Common myeloid progenitor, CD34-positive (primary cell): ENCODE measurements around the gene ANKRD30A.

ENCODE experiments used
- CTCF ChIA-PET: fragments of 350-600 bp; sonication (Branson Sonifier 250); formaldehyde crosslinking; loops from one replicate; lab custom pipeline; 2021; ENCODE audit warnings: antibody characterized with exemption; lab: Charles Lee
- POLR2A ChIA-PET: fragments of 350-600 bp; sonication (Branson Sonifier 250); formaldehyde crosslinking; loops from one replicate; lab custom pipeline; 2021; ENCODE audit warnings: antibody characterized with exemption; lab: Charles Lee
- DNase-seq, 3 donors: peaks; one replicate each; pipeline versions ENCODE4 v3.0.0 to v3.0.0-alpha.2; 2013
- H3K27ac ChIP-seq, 2 experiments: 1 replicate in 1 of 2; 2 replicates in 1 of 2; pipeline ENCODE4 v1.7.0; 2013; ENCODE audit warnings: inconsistent platforms in 2 of 2, low read length in 2 of 2, mild to moderate bottlenecking in 2 of 2, low read depth in 1 of 2, moderate library complexity in 1 of 2; ENCODE audit not compliant: severe bottlenecking in 2 of 2, insufficient read depth in 1 of 2, poor library complexity in 1 of 2
- H3K27me3 ChIP-seq, 5 experiments: replicated peaks in 2 of 5; 1 replicate in 3 of 5; 2 replicates in 2 of 5; pipeline versions ENCODE4 v1.6.1 to v1.7.0; 2013; ENCODE audit warnings: low read length in 4 of 5, mild to moderate bottlenecking in 2 of 5, moderate library complexity in 2 of 5, inconsistent platforms in 1 of 5; ENCODE audit not compliant: insufficient read depth in 5 of 5, control insufficient read depth in 4 of 5
- H3K36me3 ChIP-seq, 4 experiments: 1 replicate in 2 of 4; 2 replicates in 2 of 4; pipeline versions ENCODE4 v1.6.1 to v1.7.0; 2013; ENCODE audit warnings: low read length in 3 of 4, control low read depth in 1 of 4, mild to moderate bottlenecking in 1 of 4; ENCODE audit not compliant: control insufficient read depth in 4 of 4, insufficient read depth in 4 of 4
- H3K4me1 ChIP-seq, 4 experiments: 1 replicate in 3 of 4; 2 replicates in 1 of 4; pipeline versions ENCODE4 v1.6.1 to v1.7.1; 2013; ENCODE audit warnings: low read length in 3 of 4, mild to moderate bottlenecking in 3 of 4, control low read depth in 1 of 4, inconsistent platforms in 1 of 4, moderate library complexity in 1 of 4; ENCODE audit not compliant: control insufficient read depth in 4 of 4, insufficient read depth in 4 of 4; ENCODE audit errors: control extremely low read depth in 1 of 4
- H3K4me3 ChIP-seq, 7 experiments: 1 replicate in 4 of 7; 2 replicates in 3 of 7; pipeline versions ENCODE4 v1.5.1 to v1.7.0; 2013; ENCODE audit warnings: mild to moderate bottlenecking in 7 of 7, low read length in 6 of 7, moderate library complexity in 6 of 7, inconsistent platforms in 2 of 7, low read depth in 2 of 7, control low read depth in 1 of 7; ENCODE audit not compliant: insufficient read depth in 4 of 7, control insufficient read depth in 1 of 7; ENCODE audit errors: extremely low read depth in 1 of 7
- H3K9me3 ChIP-seq, 5 experiments: 1 replicate in 4 of 5; 2 replicates in 1 of 5; pipeline versions ENCODE4 v1.6.1 to v1.7.1; 2013; ENCODE audit warnings: low read length in 4 of 5, mild to moderate bottlenecking in 2 of 5, inconsistent platforms in 1 of 5, low read depth in 1 of 5, moderate library complexity in 1 of 5; ENCODE audit not compliant: control insufficient read depth in 4 of 5, insufficient read depth in 2 of 5; ENCODE audit errors: control extremely low read depth in 1 of 5
- WGBS: methylation state at CpG from one replicate; pipeline ENCODE4 v1.1.5; 2013; ENCODE audit not compliant: insufficient coverage; 5-methylcytosine and 5-hydroxymethylcytosine counted together

The ANKRD30A gene

GRCh38 chr10:37220866-37221265 is 95.5 kb downstream of the ANKRD30A start:
- no peaks in the 10 kb centered on the region for H3K36me3 ChIP-seq
- H3K4me1 ChIP-seq, result no peaks in the 10 kb centered on the region
- no peak for DNase-seq
- no peak overlapping the region for H3K27ac ChIP-seq
- H3K9me3 ChIP-seq, result no peaks in the 10 kb centered on the region
- POLR2A ChIA-PET, result no interaction called here
- WGBS, result 100% methylated on average over 1 of the region's 1 CpG
- CTCF ChIA-PET, result no interaction called here
- no peak overlapping the region for H3K4me3 ChIP-seq
- no peaks in the 10 kb centered on the region for H3K27me3 ChIP-seq

- POLR2A ChIA-PET, result no interaction called here
- no CpG with 5 or more reads among the region's 2 CpGs for WGBS
- no peaks in the 10 kb centered on the region for H3K9me3 ChIP-seq
- no peak overlapping the region for H3K4me3 ChIP-seq
- H3K4me1 ChIP-seq, result no peaks in the 10 kb centered on the region
- no peaks in the 10 kb centered on the region for H3K27me3 ChIP-seq
- DNase-seq, result no peak
- CTCF ChIA-PET, result no interaction called here
- no peaks in the 10 kb centered on the region for H3K36me3 ChIP-seq
- no peak overlapping the region for H3K27ac ChIP-seq
Measured at GRCh38 chr10:37222046-37222445, 96.6 kb downstream of the ANKRD30A start.

GRCh38 chr10:37225163-37225562 is 99.8 kb downstream of the ANKRD30A start:
- ChIA-PET POLR2A (no interaction called here), CTCF (no interaction called here)
- no peak overlapping the region for H3K4me3 ChIP-seq
- WGBS, result no CpG with 5 or more reads among the region's 2 CpGs
- DNase-seq, result no peak
- no peaks in the 10 kb centered on the region for H3K4me1 ChIP-seq
- no peaks in the 10 kb centered on the region for H3K36me3 ChIP-seq
- H3K9me3 ChIP-seq, result no peaks in the 10 kb centered on the region
- H3K27me3 ChIP-seq, result no peaks in the 10 kb centered on the region
- no peak overlapping the region for H3K27ac ChIP-seq

GRCh38 chr10:37226524-37226923 is 101.1 kb downstream of the ANKRD30A start:
- DNase-seq, result no peak
- Histone ChIP-seq H3K36me3 (no peaks in the 10 kb centered on the region), H3K9me3 (no peaks in the 10 kb centered on the region), H3K27me3 (no peaks in the 10 kb centered on the region), H3K27ac (no peak overlapping the region), H3K4me1 (no peaks in the 10 kb centered on the region), H3K4me3 (no peak overlapping the region)
- ChIA-PET CTCF (no interaction called here), POLR2A (no interaction called here)

- no peaks in the 10 kb centered on the region for H3K27me3 ChIP-seq
- no peaks in the 10 kb centered on the region for H3K9me3 ChIP-seq
- no peak overlapping the region for H3K4me3 ChIP-seq
- no peak overlapping the region for H3K27ac ChIP-seq
- POLR2A ChIA-PET, result no interaction called here
- H3K4me1 ChIP-seq, result no peaks in the 10 kb centered on the region
- no peaks in the 10 kb centered on the region for H3K36me3 ChIP-seq
- no peak for DNase-seq
- WGBS, result 100% methylated on average over 1 of the region's 3 CpGs
- CTCF ChIA-PET, result no interaction called here
Measured at GRCh38 chr10:37234692-37235091, 109.3 kb downstream of the ANKRD30A start.

GRCh38 chr10:37236093-37236492 is 110.7 kb downstream of the ANKRD30A start:
- H3K36me3 ChIP-seq, result no peaks in the 10 kb centered on the region
- H3K4me3 ChIP-seq, result no peak overlapping the region
- 64% methylated on average over 1 of the region's 2 CpGs for WGBS
- H3K27me3 ChIP-seq, result no peaks in the 10 kb centered on the region
- no peak for DNase-seq
- ChIA-PET POLR2A (no interaction called here), CTCF (no interaction called here)
- H3K9me3 ChIP-seq, result no peaks in the 10 kb centered on the region
- no peaks in the 10 kb centered on the region for H3K4me1 ChIP-seq
- no peak overlapping the region for H3K27ac ChIP-seq

GRCh38 chr10:37240223-37240622 is 114.8 kb downstream of the ANKRD30A start:
- POLR2A ChIA-PET, result no interaction called here

More at GRCh38 chr10:37240223-37240622, 114.8 kb downstream of the ANKRD30A start:
- Histone ChIP-seq H3K27me3 (no peaks in the 10 kb centered on the region), H3K4me1 (no peaks in the 10 kb centered on the region), H3K27ac (no peak overlapping the region), H3K36me3 (no peaks in the 10 kb centered on the region), H3K9me3 (no peaks in the 10 kb centered on the region), H3K4me3 (no peak overlapping the region)
- DNase-seq, result no peak
- CTCF ChIA-PET, result no interaction called here
- 70% methylated on average over 2 of the region's 2 CpGs for WGBS
